Hindlimb muscle (tissue), 1 donor: ENCODE data around the gene LRP4. TPM values are rescaled to one million over a fixed set of nuclear protein-coding genes. Genes with fewer than 3 reads are reported as not detected.

Source experiments
- DNase-seq: peaks from one replicate; pipeline ENCODE4 v3.0.0-alpha.2; 2013
- polyA plus RNA-seq: library from polyadenylated mRNA; unstranded; fragments of 120-200 nt; gene quantifications from one replicate; pipeline ENCODE4 v1.2.1, GENCODE V29; 2013; ENCODE audit not compliant: insufficient read length

The LRP4 gene
- polyA plus RNA-seq, 1 donor: 20.7 TPM

GRCh38 chr11:46894506-46894905 is 23.8 kb downstream of the LRP4 start:
- no peak for DNase-seq

GRCh38 chr11:46892838-46893237 is 25.5 kb downstream of the LRP4 start:
- DNase-seq: no peak

GRCh38 chr11:46892109-46892508 is 26.2 kb downstream of the LRP4 start:
- no peak for DNase-seq

- no peak for DNase-seq
Observed at GRCh38 chr11:46890665-46891064, 27.7 kb downstream of the LRP4 start.

- DNase-seq: peak; percentile 76
Observed at GRCh38 chr11:46889689-46890475, 28.5 kb downstream of the LRP4 start.

- DNase-seq: no peak
Observed at GRCh38 chr11:46889251-46889650, 29.1 kb downstream of the LRP4 start.

GRCh38 chr11:46888636-46889035 is 29.7 kb downstream of the LRP4 start:
- no peak for DNase-seq

GRCh38 chr11:46886211-46886610 is 32.1 kb downstream of the LRP4 start:
- no peak for DNase-seq

GRCh38 chr11:46879056-46879585 is 39.2 kb downstream of the LRP4 start:
- DNase-seq: no peak

- no peak for DNase-seq
Observed at GRCh38 chr11:46877580-46877979, 40.8 kb downstream of the LRP4 start.

GRCh38 chr11:46876471-46876870 is 41.9 kb downstream of the LRP4 start:
- no peak for DNase-seq

GRCh38 chr11:46874586-46874985 is 43.8 kb downstream of the LRP4 start:
- DNase-seq: no peak

GRCh38 chr11:46868912-46869311 is 49.4 kb downstream of the LRP4 start:
- DNase-seq: no peak

- DNase-seq: no peak
Observed at GRCh38 chr11:46865340-46865739, 53.0 kb downstream of the LRP4 start.

GRCh38 chr11:46860218-46860617 is 58.1 kb downstream of the LRP4 start:
- DNase-seq: no peak

- DNase-seq: no peak
Observed at GRCh38 chr11:46858920-46859546, 59.3 kb downstream of the LRP4 start.

- DNase-seq: no peak
Observed at GRCh38 chr11:46857666-46858065, 60.7 kb downstream of the LRP4 start.

GRCh38 chr11:46856605-46857343 is 61.6 kb downstream of the LRP4 start:
- DNase-seq: no peak

- DNase-seq: no peak
Observed at GRCh38 chr11:46855863-46856262, 62.5 kb downstream of the LRP4 start.

- no peak for DNase-seq
Observed at GRCh38 chr11:46855167-46855566, 63.2 kb downstream of the LRP4 start.

- no peak for DNase-seq
Observed at GRCh38 chr11:46850829-46851380, 67.4 kb downstream of the LRP4 start.

- DNase-seq: no peak
Observed at GRCh38 chr11:46849631-46850030, 68.7 kb downstream of the LRP4 start.

GRCh38 chr11:46846510-46846830 is 71.9 kb downstream of the LRP4 start:
- no peak for DNase-seq
